DMS 273 (cell line): ENCODE measurements around the gene BTBD9.

Experiments
- DNase-seq: peaks from one replicate; lab custom pipeline; 2025; ENCODE audit not compliant: unreplicated experiment; lab: John Stamatoyannopoulos, UW

The BTBD9 gene

DNA sequence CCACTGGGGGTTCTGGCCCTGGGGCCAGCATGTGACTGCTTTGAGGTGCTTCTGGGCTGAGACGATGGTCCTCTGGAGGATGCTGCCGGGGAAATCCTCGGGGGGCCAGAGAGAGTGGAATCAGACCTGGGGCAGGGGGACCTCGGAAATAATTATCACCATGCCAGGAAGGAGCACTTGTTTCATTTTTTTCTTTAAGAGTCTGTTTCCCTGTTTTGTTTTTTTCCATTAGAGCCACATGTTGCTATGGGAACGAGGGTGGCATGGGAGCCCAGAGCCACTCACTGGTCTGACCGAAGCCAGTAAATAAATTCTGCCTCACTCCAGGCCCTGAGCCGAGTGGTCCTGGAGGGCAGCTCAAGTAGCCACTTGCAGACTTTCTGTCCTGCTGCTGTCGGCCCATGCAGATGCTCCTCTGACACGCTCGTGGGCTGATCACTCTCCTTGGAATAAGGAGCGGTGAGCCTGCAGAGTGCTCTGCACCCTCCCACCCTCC lies 455.1 kb downstream of the BTBD9 start:
- DNase-seq = no peak

- no peak for DNase-seq
Observed at GRCh38 chr6:38183856-38184584, 455.7 kb downstream of the BTBD9 start.

GRCh38 chr6:38182426-38182825 lies 457.3 kb downstream of the BTBD9 start:
- DNase-seq = no peak

GRCh38 chr6:38180586-38180985 lies 459.1 kb downstream of the BTBD9 start:
- no peak for DNase-seq

DNA sequence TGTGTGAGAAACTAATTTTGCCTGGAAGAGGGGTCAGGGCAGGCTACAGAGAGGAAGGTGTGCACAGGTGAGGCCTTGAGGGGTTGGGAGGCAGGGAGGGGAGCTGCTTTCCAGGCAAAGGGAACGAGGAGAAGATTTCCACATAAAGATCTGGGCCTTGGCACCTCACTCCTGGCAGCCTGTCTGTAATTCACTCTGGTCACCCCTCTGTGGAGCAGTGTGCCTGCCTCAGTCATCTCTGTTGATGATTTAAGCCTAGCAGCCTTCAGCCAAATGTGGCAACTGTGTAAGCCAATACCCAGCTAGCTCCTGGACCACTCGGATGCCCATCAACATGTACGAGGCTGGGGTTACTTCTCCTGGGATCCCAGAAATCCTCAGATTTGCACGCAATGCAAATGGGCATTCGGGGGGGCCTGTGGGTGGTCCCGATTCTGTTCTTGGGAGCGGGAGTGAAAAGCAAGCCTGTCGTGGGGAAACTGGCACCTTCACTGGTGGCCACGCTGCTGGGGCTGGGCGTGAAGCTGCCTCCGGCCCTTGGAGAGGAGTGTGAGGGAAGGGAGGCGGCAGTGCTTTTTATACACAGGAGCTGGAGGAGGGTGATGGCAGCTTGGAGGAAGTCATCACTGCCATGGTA lies 459.8 kb downstream of the BTBD9 start:
- no peak for DNase-seq

- peak; percentile 41 for DNase-seq
Observed at GRCh38 chr6:38179300-38179699, 460.4 kb downstream of the BTBD9 start.

DNA sequence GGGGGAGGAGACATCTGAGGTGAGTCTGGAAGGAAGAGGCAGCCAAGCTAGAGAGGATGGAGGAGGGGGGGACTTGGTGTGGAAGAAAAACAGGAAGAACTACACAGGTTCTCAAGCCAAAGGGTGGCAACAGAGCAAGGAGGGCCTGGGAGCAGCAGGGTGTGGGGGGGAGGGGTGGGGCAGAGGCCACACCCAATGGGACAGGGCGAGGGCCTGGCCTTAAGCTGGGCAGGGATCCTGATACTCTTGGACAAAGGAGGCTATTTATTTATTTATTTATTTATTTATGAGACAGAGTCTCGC lies 461.2 kb downstream of the BTBD9 start:
- no peak for DNase-seq

- no peak for DNase-seq
Observed at GRCh38 chr6:38177882-38178583, 461.7 kb downstream of the BTBD9 start.

DNA sequence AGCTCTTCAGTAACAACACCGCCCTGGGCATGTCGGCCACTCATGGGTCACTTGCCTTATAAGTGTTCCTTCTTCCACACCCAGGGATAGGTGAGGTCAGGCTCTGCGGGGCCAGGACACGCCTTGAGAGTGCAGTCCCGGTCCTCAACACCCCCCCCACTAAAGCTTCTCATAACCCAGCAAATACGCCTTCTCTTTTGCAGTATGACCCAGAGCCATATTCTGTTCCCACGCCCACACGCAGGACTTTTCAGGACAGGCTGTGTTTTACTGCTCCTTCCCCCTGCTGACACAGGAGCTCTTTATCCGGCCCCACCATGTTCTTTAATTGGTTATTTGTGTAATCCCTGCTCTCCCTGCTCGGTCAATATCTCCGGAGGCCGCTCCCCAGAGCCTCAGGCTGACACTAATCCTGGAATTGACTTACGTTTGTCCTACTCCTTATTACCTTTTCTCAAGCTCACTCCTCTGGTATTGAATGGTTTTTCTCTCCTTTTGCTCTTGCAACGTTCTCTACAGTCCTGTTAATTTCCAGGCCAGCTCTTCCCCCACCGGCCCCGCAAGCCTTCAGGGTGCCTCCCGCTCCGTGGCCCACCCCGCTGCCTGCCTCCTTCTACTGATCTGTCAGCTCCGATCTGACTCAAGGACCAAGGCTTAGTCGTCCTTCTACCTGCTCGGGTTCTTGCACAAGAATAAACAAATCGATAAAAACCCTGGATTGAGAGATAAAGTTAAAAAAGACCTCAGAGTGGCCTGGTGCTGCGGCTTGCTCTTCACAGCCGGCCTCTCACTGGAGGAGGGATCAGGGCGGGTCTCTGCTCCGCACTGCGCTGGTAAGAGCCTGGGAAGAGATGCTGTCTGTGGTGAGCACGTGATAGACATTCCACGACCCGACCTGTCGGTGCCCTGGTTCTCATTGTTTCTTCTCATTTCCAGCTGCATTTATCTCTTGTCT lies 462.7 kb downstream of the BTBD9 start:
- DNase-seq = no peak

- no peak for DNase-seq
Observed at GRCh38 chr6:38175786-38176185, 463.9 kb downstream of the BTBD9 start.

GRCh38 chr6:38174806-38175495 lies 464.8 kb downstream of the BTBD9 start:
- DNase-seq = no peak

DNA sequence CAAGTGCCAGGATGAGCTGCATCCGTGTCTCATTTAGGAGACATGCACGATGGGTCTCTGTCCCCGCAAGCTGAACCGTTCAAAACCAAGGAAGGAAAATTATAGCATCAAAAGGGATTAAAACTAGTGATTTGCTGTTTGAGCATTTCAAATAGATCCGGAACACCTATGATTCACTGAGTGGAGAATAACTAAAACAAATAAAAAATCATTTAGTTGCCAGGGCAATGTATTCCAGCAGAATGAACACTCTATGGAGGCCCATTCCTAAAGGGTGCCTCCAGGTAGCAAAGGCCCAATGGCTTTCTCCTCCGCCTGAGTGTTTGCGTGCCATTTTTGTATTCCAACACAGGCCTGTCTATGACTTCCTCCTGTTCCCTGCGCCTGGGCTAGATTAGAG lies 465.4 kb downstream of the BTBD9 start:
- no peak for DNase-seq

DNA sequence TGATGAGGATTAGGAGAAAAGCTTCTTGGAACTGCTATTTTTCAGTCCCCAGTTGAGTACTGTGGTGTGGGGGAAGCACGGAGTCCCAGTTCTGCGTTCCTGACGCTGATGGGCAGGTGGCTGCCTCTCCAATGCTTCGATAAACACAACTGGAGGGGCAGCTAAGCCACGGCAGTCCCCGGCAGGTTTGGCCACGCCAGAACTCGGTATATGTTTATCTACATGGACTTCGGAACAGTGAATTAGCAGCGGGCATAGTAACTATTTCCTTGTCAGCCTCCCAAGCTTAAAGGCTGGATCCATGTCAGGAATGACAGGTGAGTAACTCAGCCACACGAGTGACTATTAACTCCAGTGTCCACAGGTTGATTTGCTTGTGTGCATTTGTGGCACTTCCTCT lies 465.8 kb downstream of the BTBD9 start:
- no peak for DNase-seq

DNA sequence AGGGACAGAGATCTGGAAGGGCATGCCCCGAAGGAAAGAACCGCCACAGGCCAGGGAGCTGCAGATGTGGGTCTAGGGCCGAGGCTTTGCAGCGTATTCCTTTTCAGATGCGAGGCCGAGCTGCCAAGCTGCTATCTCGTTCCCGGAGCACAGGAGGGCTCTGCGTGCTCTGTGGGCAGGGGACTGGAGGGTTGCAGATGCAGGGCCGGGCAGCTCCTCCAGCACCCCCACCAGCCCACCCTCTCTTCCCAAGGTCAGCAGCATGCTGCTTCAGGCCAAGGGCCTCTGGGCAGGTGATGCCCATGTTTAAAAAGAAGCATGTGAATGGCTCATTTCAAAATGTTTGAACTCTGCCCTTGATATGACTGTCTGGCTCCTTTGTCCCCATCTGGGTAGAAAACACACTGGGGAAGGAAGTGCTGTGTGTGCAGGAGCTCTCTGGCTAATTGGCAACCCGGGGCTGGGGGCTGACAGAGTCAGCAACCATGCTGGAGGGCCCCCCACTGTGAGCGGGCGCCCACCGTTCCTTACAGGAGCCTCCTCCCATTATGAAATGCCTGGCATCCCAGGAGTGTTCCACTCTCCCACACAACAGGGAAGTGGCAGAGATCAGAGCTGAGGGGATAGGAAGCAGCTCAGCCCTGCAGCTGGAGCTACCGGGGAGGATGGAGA lies 466.9 kb downstream of the BTBD9 start:
- no peak for DNase-seq

DNA sequence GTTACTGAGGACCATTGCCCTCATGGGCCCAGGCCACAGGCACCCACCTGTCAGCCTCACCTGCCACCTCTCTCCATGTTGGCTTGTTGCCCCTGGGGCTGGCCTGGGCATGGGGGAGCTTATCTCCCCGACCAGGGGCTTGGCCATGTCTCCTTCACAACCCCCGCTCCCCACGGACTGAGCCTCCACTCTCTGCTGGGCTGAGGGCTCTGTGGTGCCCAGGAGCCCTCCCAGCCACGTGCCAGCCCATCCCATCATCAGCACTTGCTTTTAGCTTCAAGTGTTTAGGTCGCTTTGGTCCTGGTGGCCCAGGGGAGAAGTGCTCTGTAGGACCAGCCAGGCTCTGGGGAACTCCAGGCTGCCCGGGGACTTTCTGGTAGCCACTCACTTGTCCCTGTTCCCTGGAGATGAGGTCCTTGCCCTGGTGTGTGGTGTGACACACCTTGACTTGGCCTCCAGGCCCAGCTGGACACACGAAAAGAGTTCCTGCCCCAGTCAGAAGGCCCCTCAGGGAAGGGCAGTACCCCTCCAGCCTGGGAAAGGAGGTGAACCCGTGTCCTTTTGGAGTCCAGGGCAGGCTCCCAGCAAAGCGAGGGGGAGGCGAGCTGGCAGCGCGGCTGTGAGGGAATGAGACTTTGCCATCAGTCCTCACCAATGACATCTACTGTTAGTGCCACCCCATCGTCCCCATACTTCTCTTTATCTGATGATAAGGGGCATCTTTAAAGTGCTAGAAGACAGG lies 467.6 kb downstream of the BTBD9 start:
- no peak for DNase-seq

DNA sequence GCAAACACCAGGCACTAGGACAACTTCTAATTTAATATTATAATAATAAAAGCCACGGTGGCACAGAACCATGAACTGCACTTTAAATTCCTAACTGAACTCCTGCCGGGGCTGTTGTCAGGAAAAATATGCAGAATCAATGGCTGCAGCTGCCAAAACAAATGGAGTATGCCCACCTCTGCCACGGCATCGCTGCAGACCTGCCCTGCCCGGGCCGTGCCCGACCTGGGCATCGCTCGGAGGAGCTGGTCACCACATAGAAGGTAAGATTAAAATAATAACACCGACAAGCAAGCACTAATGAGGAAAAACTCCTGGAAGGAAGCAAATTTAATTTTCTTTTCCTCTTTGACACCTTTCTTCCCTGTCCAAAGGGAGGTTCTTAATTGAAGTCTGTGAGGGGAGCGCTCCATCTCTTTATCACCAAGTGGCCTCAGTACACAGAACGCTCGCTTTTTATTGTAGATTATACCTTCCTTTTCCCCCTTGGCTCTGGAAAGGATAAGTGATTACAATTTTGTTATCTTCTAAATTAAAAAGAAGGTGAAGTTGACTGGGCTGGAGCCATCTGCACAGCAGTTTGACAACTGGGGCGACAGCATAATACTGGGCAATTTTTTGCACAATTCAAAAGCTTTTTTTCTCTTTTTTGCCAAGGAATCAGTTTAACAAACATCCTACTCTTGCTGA lies 468.9 kb downstream of the BTBD9 start:
- no peak for DNase-seq

- no peak for DNase-seq
Observed at GRCh38 chr6:38169977-38170526, 469.7 kb downstream of the BTBD9 start.

GRCh38 chr6:38169221-38169976 lies 470.3 kb downstream of the BTBD9 start:
- no peak for DNase-seq
